HepG2 (cell line): ENCODE measurements around the gene EEIG1. TPM values are rescaled to one million over a fixed set of nuclear protein-coding genes. Genes with fewer than 3 reads are reported as not detected.

Experiments used
- AHR ChIP-seq: IDR thresholded peaks from 2 replicates; pipeline ENCODE4 v1.6.1; 2018; ENCODE audit warnings: missing genetic modification reagents, missing compliant biosample characterization
- CHCHD3 ChIP-seq: sonication (generic); formaldehyde crosslinking; IDR thresholded peaks from 2 replicates; pipeline ENCODE4 v1.8.0; 2022; ENCODE audit warnings: mild to moderate bottlenecking, missing genetic modification reagents, moderate library complexity
- GATAD1 ChIP-seq: IDR thresholded peaks from 2 replicates; pipeline ENCODE4 v1.6.1; 2016; ENCODE audit warnings: missing genetic modification reagents, missing compliant biosample characterization
- GTF2F1 ChIP-seq: fragments of 150-350 bp; IDR thresholded peaks from 2 replicates; pipeline ENCODE4 v1.6.1; 2014; ENCODE audit warnings: low read length
- GTF3A ChIP-seq: sonication (generic); formaldehyde crosslinking; conservative IDR thresholded peaks from 2 replicates; pipeline ENCODE4 v1.4.0; 2020; ENCODE audit warnings: mild to moderate bottlenecking, missing genetic modification reagents
- HDAC2 ChIP-seq: sonication (generic); formaldehyde crosslinking; IDR thresholded peaks from 2 replicates; pipeline ENCODE4 v1.4.0; 2020; ENCODE audit warnings: missing genetic modification reagents
- KDM4B ChIP-seq: sonication (generic); formaldehyde crosslinking; IDR thresholded peaks from 2 replicates; pipeline ENCODE4 v1.4.0; 2020; ENCODE audit warnings: missing genetic modification reagents
- MAZ ChIP-seq, 2 experiments: sonication (generic) in 1 of 2; formaldehyde crosslinking in 1 of 2; IDR thresholded peaks; 2 replicates each; pipeline versions ENCODE4 v1.5.0 to v1.6.1; 2012 to 2020; ENCODE audit warnings: low read depth in 2 of 2, mild to moderate bottlenecking in 2 of 2, borderline replicate concordance in 1 of 2, improper control_type of control experiment in 1 of 2, low read length in 1 of 2, missing genetic modification reagents in 1 of 2, moderate library complexity in 1 of 2
- MEIS2 ChIP-seq: sonication (generic); formaldehyde crosslinking; IDR thresholded peaks from 2 replicates; pipeline ENCODE4 v1.9.0; 2021; ENCODE audit warnings: mild to moderate bottlenecking, missing genetic modification reagents
- SALL1 ChIP-seq: sonication (generic); formaldehyde crosslinking; IDR thresholded peaks from 2 replicates; pipeline ENCODE4 v1.8.0; 2022; ENCODE audit warnings: mild to moderate bottlenecking, missing genetic modification reagents
- SMARCC2 ChIP-seq: fragments of 450-650 bp; IDR thresholded peaks from 2 replicates; pipeline ENCODE4 v1.6.1; 2017; ENCODE audit warnings: antibody characterized with exemption, mild to moderate bottlenecking
- SOX13 ChIP-seq, 3 experiments: fragments of 450-650 bp in 1 of 3; sonication (generic) in 1 of 3; formaldehyde crosslinking in 1 of 3; IDR thresholded peaks in 2 of 3; conservative IDR thresholded peaks in 1 of 3; 2 replicates each; pipeline versions ENCODE4 v1.5.0 to v1.6.1; 2016 to 2020; ENCODE audit warnings: antibody characterized with exemption in 1 of 3, mild to moderate bottlenecking in 1 of 3, missing compliant biosample characterization in 1 of 3, missing genetic modification reagents in 1 of 3, moderate library complexity in 1 of 3
- SRY ChIP-seq: sonication (generic); formaldehyde crosslinking; IDR thresholded peaks from 2 replicates; pipeline ENCODE4 v1.8.0; 2022; ENCODE audit warnings: mild to moderate bottlenecking, missing genetic modification reagents
- ZBTB39 ChIP-seq: sonication (generic); formaldehyde crosslinking; IDR thresholded peaks from 2 replicates; pipeline ENCODE4 v1.5.0; 2020; ENCODE audit warnings: missing genetic modification reagents
- ZBTB7A ChIP-seq: sonication (generic); formaldehyde crosslinking; IDR thresholded peaks from 2 replicates; pipeline ENCODE4 v1.8.0; 2022; ENCODE audit warnings: mild to moderate bottlenecking, missing genetic modification reagents
- ZFP36 ChIP-seq: fragments of 150-350 bp; IDR thresholded peaks from 2 replicates; pipeline ENCODE4 v1.6.1; 2018; ENCODE audit warnings: borderline replicate concordance, low read length, low read depth; ENCODE audit not compliant: partially characterized antibody
- ZNF260 ChIP-seq: sonication (generic); formaldehyde crosslinking; IDR thresholded peaks from 2 replicates; pipeline ENCODE4 v1.4.0; 2020; ENCODE audit warnings: missing genetic modification reagents, low read depth, mild to moderate bottlenecking, borderline replicate concordance
- ZNF282 ChIP-seq: fragments of 450-650 bp; IDR thresholded peaks from 2 replicates; pipeline ENCODE4 v1.6.1; 2018; ENCODE audit not compliant: partially characterized antibody
- ZNF430 ChIP-seq: sonication (generic); formaldehyde crosslinking; IDR thresholded peaks from 2 replicates; pipeline ENCODE4 v1.9.0; 2021; ENCODE audit warnings: mild to moderate bottlenecking, missing genetic modification reagents
- ZNF766 ChIP-seq: sonication (generic); formaldehyde crosslinking; IDR thresholded peaks from 2 replicates; pipeline ENCODE4 v1.5.0; 2020; ENCODE audit warnings: missing genetic modification reagents, borderline replicate concordance
- polyA plus RNA-seq, 8 experiments: library from polyadenylated mRNA; depleted of rRNA in 3 of 8; stranded (reverse) in 7 of 8; unstranded in 1 of 8; fragments of >200 nt; fragmentation: Illumina TruSeq in 4 of 8; extraction: Trizol in 4 of 8; gene quantifications; 2 replicates each; pipeline versions ENCODE4 v1.2.1 to v1.2.3, GENCODE V29; 2011 to 2016; ENCODE audit warnings: low read depth in 4 of 8, missing spikeins in 1 of 8, mixed read lengths in 1 of 8; ENCODE audit not compliant: insufficient read depth in 1 of 8
- total RNA-seq, 5 experiments: library from RNA; depleted of rRNA; stranded (reverse); fragments of >200 nt; fragmentation: Illumina TruSeq; extraction: Trizol; gene quantifications; 2 replicates each; pipeline ENCODE4 v1.2.3, GENCODE V29; 2016; ENCODE audit warnings: low read depth in 1 of 5
- TF ChIP-seq, protein P1 (sequence below): sonication (generic); formaldehyde crosslinking; IDR thresholded peaks from 2 replicates; pipeline ENCODE4 v1.5.0; 2020; ENCODE audit warnings: mild to moderate bottlenecking, missing genetic modification reagents, borderline replicate concordance
- TF ChIP-seq, protein P2 (sequence below): IDR thresholded peaks from 2 replicates; pipeline ENCODE4 v1.6.1; 2016; ENCODE audit warnings: missing compliant biosample characterization, missing genetic modification reagents, borderline replicate concordance

EEIG1 gene
- total and polyA plus RNA-seq, 2 of the 13 experiments (the other 11 are each of a cell fraction or from before 2014, with no cell fraction given) = 16.6 to 25.2 TPM

- TF ChIP-seq, protein P1, sequence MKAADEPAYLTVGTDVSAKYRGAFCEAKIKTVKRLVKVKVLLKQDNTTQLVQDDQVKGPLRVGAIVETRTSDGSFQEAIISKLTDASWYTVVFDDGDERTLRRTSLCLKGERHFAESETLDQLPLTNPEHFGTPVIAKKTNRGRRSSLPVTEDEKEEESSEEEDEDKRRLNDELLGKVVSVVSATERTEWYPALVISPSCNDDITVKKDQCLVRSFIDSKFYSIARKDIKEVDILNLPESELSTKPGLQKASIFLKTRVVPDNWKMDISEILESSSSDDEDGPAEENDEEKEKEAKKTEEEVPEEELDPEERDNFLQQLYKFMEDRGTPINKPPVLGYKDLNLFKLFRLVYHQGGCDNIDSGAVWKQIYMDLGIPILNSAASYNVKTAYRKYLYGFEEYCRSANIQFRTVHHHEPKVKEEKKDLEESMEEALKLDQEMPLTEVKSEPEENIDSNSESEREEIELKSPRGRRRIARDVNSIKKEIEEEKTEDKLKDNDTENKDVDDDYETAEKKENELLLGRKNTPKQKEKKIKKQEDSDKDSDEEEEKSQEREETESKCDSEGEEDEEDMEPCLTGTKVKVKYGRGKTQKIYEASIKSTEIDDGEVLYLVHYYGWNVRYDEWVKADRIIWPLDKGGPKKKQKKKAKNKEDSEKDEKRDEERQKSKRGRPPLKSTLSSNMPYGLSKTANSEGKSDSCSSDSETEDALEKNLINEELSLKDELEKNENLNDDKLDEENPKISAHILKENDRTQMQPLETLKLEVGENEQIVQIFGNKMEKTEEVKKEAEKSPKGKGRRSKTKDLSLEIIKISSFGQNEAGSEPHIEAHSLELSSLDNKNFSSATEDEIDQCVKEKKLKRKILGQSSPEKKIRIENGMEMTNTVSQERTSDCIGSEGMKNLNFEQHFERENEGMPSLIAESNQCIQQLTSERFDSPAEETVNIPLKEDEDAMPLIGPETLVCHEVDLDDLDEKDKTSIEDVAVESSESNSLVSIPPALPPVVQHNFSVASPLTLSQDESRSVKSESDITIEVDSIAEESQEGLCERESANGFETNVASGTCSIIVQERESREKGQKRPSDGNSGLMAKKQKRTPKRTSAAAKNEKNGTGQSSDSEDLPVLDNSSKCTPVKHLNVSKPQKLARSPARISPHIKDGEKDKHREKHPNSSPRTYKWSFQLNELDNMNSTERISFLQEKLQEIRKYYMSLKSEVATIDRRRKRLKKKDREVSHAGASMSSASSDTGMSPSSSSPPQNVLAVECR (CRISPR knock-in tag) = no peak; the same call in 1 of the 2 replicates
- TF ChIP-seq HDAC2 (CRISPR knock-in tag) (0 out of 2 replicates have a peak, but pooled peaks have one; percentile 10), ZNF282 (no peak), ZNF766 (no peak), AHR (no peak), ZBTB7A (CRISPR knock-in tag) (no peak), ZFP36 (no peak), GATAD1 (0 out of 2 replicates have a peak, but pooled peaks have one; percentile 12), ZBTB39 (CRISPR knock-in tag) (no peak), CHCHD3 (CRISPR knock-in tag) (no peak), SALL1 (CRISPR knock-in tag) (peak; percentile 3; the same call in 1 of the 2 replicates), SOX13 (IDR thresholded peaks at IDR 0.05) (no peak), SOX13 (CRISPR knock-in tag; conservative IDR thresholded peaks at IDR 0.05 in 1 of 2, IDR thresholded peaks at IDR 0.05 in 1 of 2) (no peak), GTF2F1 (peak; percentile 37; the same call in 1 of the 2 replicates), GTF3A (CRISPR knock-in tag) (0 out of 2 replicates have a peak, but pooled peaks have one; percentile 39), SRY (no peak), SMARCC2 (no peak), MEIS2 (CRISPR knock-in tag) (peak; percentile 43; the same call in 1 of the 2 replicates), MAZ (IDR thresholded peaks at IDR 0.05; ENCODE audit: borderline replicate concordance, low read depth, low read length) (0 out of 2 replicates have a peak, but pooled peaks have one; percentile 29), MAZ (CRISPR knock-in tag; IDR thresholded peaks at IDR 0.05; ENCODE audit: low read depth) (0 out of 2 replicates have a peak, but pooled peaks have one; percentile 11), KDM4B (CRISPR knock-in tag) (no peak), ZNF430 (CRISPR knock-in tag) (peak; percentile 72; the same call in 1 of the 2 replicates), ZNF260 (CRISPR knock-in tag) (no peak)
- TF ChIP-seq, protein P2, sequence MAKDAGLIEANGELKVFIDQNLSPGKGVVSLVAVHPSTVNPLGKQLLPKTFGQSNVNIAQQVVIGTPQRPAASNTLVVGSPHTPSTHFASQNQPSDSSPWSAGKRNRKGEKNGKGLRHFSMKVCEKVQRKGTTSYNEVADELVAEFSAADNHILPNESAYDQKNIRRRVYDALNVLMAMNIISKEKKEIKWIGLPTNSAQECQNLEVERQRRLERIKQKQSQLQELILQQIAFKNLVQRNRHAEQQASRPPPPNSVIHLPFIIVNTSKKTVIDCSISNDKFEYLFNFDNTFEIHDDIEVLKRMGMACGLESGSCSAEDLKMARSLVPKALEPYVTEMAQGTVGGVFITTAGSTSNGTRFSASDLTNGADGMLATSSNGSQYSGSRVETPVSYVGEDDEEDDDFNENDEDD = no peak
Observed at GRCh38 chr9:127979333-127980059, 1.3 kb downstream of the EEIG1 start (continued).
